CD14-positive monocyte (primary cell): ENCODE results near the gene CPT1C. TPM values are rescaled to one million over a fixed set of nuclear protein-coding genes. Genes with fewer than 3 reads are reported as not detected.

ENCODE experiments used
- DNase-seq, 3 donors: peaks; one replicate each; pipeline ENCODE4 v3.0.0-alpha.2; 2011 to 2022
- H2AFZ ChIP-seq: 2 replicates; pipeline ENCODE4 v1.6.0; 2012; ENCODE audit warnings: mild to moderate bottlenecking, low read depth, low read length, inconsistent platforms; ENCODE audit not compliant: insufficient read depth, poor library complexity, severe bottlenecking
- H3K27ac ChIP-seq, 2 donors: 1 replicate in 1 of 2; 2 replicates in 1 of 2; pipeline ENCODE4 v1.5.1; 2012 to 2013; ENCODE audit warnings: low read length in 2 of 2, control low read depth in 1 of 2, inconsistent platforms in 1 of 2, low read depth in 1 of 2, mild to moderate bottlenecking in 1 of 2
- H3K27me3 ChIP-seq, 2 donors: one replicate each; pipeline versions ENCODE4 v1.6.0 to v1.6.1; 2011 to 2013; ENCODE audit warnings: low read length in 2 of 2; ENCODE audit not compliant: control insufficient read depth in 2 of 2, insufficient read depth in 2 of 2
- H3K36me3 ChIP-seq, 2 donors: replicated peaks in 1 of 2; 1 replicate in 1 of 2; 2 replicates in 1 of 2; pipeline versions ENCODE4 v1.5.1 to v1.6.1; 2012 to 2013; ENCODE audit warnings: low read length in 2 of 2, control low read depth in 1 of 2, inconsistent platforms in 1 of 2, mild to moderate bottlenecking in 1 of 2; ENCODE audit not compliant: insufficient read depth in 2 of 2, control insufficient read depth in 1 of 2
- H3K4me1 ChIP-seq, 2 donors: 1 replicate in 1 of 2; 2 replicates in 1 of 2; pipeline versions ENCODE4 v1.5.1 to v1.6.1; 2012 to 2013; ENCODE audit warnings: low read length in 2 of 2, control low read depth in 1 of 2, inconsistent platforms in 1 of 2, mild to moderate bottlenecking in 1 of 2, moderate library complexity in 1 of 2; ENCODE audit not compliant: insufficient read depth in 2 of 2, control insufficient read depth in 1 of 2
- H3K4me2 ChIP-seq: replicated peaks from 2 replicates; pipeline ENCODE3; 2012; ENCODE audit warnings: low read length, moderate library complexity, mild to moderate bottlenecking; ENCODE audit not compliant: poor library complexity, severe bottlenecking; ENCODE audit errors: extremely low read depth
- H3K4me3 ChIP-seq, 3 experiments: fragments of 200-600 bp in 1 of 3; sonication (generic) in 1 of 3; replicated peaks in 1 of 3; 1 replicate in 2 of 3; 2 replicates in 1 of 3; pipeline ENCODE4 v1.5.1; 2011 to 2013; ENCODE audit warnings: low read length in 3 of 3, mild to moderate bottlenecking in 3 of 3, control low read depth in 2 of 3, low read depth in 2 of 3, inconsistent platforms in 1 of 3, moderate library complexity in 1 of 3
- H3K79me2 ChIP-seq: 2 replicates; pipeline ENCODE4 v1.6.0; 2012; ENCODE audit warnings: mild to moderate bottlenecking, control low read depth, inconsistent platforms, low read length, moderate library complexity; ENCODE audit not compliant: insufficient read depth
- H3K9ac ChIP-seq: 2 replicates; pipeline ENCODE4 v1.6.0; 2017; ENCODE audit warnings: low read length, mild to moderate bottlenecking; ENCODE audit not compliant: insufficient read depth, poor library complexity, severe bottlenecking
- H3K9me3 ChIP-seq, 2 donors: replicated peaks in 1 of 2; 1 replicate in 1 of 2; 2 replicates in 1 of 2; pipeline versions ENCODE4 v1.5.1 to v1.6.1; 2012 to 2013; ENCODE audit warnings: low read length in 2 of 2, control low read depth in 1 of 2; ENCODE audit not compliant: control insufficient read depth in 1 of 2, insufficient read depth in 1 of 2
- H4K20me1 ChIP-seq: 2 replicates; pipeline ENCODE4 v1.6.0; 2012; ENCODE audit warnings: mild to moderate bottlenecking, low read length, control low read depth, moderate library complexity; ENCODE audit not compliant: insufficient read depth
- H3K27ac Mint-ChIP-seq, 7 donors: one replicate each; pipeline ENCODE4 v1.8.0; 2020; ENCODE audit warnings: mild to moderate bottlenecking in 7 of 7, mixed read lengths in 7 of 7, moderate library complexity in 6 of 7, inconsistent platforms in 2 of 7
- H3K27me3 Mint-ChIP-seq, 3 donors: one replicate each; pipeline ENCODE4 v1.8.0; 2021 to 2022; ENCODE audit warnings: low read depth in 3 of 3, mild to moderate bottlenecking in 3 of 3, mixed read lengths in 3 of 3, moderate library complexity in 3 of 3, inconsistent platforms in 1 of 3
- H3K36me3 Mint-ChIP-seq, 2 donors: one replicate each; pipeline ENCODE4 v1.8.0; 2020; ENCODE audit warnings: mixed read lengths in 2 of 2, inconsistent platforms in 1 of 2, mild to moderate bottlenecking in 1 of 2
- H3K4me1 Mint-ChIP-seq: one replicate; pipeline ENCODE4 v1.8.0; 2020; ENCODE audit warnings: mild to moderate bottlenecking, mixed read lengths
- H3K4me3 Mint-ChIP-seq, 2 donors: one replicate each; pipeline ENCODE4 v1.8.0; 2020; ENCODE audit warnings: mild to moderate bottlenecking in 2 of 2, mixed read lengths in 2 of 2, moderate library complexity in 1 of 2
- H3K9me3 Mint-ChIP-seq, 7 donors: one replicate each; pipeline ENCODE4 v1.8.0; 2020 to 2022; ENCODE audit warnings: mixed read lengths in 7 of 7, mild to moderate bottlenecking in 6 of 7, moderate library complexity in 6 of 7, inconsistent platforms in 2 of 7
- CTCF ChIP-seq: fragments of 200-600 bp; IDR thresholded peaks from one replicate; pipeline ENCODE4 v1.8.0; 2022; ENCODE audit warnings: antibody characterized with exemption, mild to moderate bottlenecking
- WGBS: methylation state at CpG from one replicate; pipeline ENCODE4 v1.1.5; 2013; ENCODE audit warnings: missing lambda C conversion rate; ENCODE audit not compliant: insufficient coverage; 5-methylcytosine and 5-hydroxymethylcytosine counted together
- intact Hi-C, 2 donors: fragments of 100-400 bp; cut with micrococcal nuclease; formaldehyde crosslinking; loops; one replicate each; pipeline versions ENCODE4 v1.15.0 to v1.15.1; 2023
- polyA plus RNA-seq, 3 donors: library from polyadenylated mRNA; depleted of rRNA in 1 of 3; unstranded in 2 of 3; stranded (reverse) in 1 of 3; fragments of 300-500 nt in 2 of 3; fragments of >200 nt in 1 of 3; fragmentation: Illumina TruSeq in 2 of 3; gene quantifications; 1 replicate in 2 of 3; 2 replicates in 1 of 3; pipeline ENCODE4 v1.2.3, GENCODE V29; 2012 to 2021

The CPT1C gene
- polyA plus RNA-seq, 3 donors, result not detected

DNA sequence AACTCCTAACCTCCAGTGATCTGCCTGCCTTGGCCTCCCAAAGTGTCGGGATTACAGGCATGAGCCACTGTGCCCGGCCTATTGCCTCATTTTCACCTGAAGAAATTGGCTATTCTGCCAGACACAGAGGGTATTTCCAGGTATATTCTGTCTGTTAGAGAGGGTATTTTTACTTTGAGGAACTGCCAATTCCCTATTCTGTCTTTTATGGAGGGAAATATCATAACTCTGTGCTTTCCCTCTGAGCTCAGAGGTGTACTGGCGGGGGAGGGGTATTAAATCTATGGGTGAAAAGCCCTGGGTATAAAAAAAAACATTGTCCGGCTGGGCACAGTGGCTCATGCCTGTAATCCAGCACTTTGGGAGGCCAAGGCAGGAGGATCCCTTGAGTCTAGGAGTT, 47.4 kb downstream of the CPT1C start:
- no peaks in the 10 kb centered on the region for H3K27me3 ChIP-seq
- H3K27ac ChIP-seq, result no peak overlapping the region
- no peaks in the 10 kb centered on the region for H3K79me2 ChIP-seq
- H3K4me2 ChIP-seq, result no peak overlapping the region
- H3K36me3 Mint-ChIP-seq, result no peaks in the 10 kb centered on the region
- intact Hi-C loops, result no loop called here
- peak in 1 of 3 donors; percentile 22 for DNase-seq
- H3K4me3 ChIP-seq, result no peak overlapping the region
- peaks cover 3 to 6% of the 10 kb centered on the region in 2 donors for H3K4me1 ChIP-seq
- TF ChIP-seq CTCF, result no peak
- H3K9ac ChIP-seq, result no peak overlapping the region
- peaks cover 1 to 2% (median 2%) of the 10 kb centered on the region in 3 donors for H3K27me3 Mint-ChIP-seq
- no peak overlapping the region for H3K27ac Mint-ChIP-seq
- 89% methylated on average over 2 of the region's 4 CpGs for WGBS
- H3K4me1 Mint-ChIP-seq, result peaks cover 11% of the 10 kb centered on the region
- no peak overlapping the region for H3K4me3 Mint-ChIP-seq
- H4K20me1 ChIP-seq, result no peaks in the 10 kb centered on the region
- H2AFZ ChIP-seq, result no peak overlapping the region
- H3K9me3 Mint-ChIP-seq, result peaks cover 0 to 8% (median 0%) of the 10 kb centered on the region in 7 donors
- no peaks in the 10 kb centered on the region for H3K36me3 ChIP-seq
- no peaks in the 10 kb centered on the region for H3K9me3 ChIP-seq

DNA sequence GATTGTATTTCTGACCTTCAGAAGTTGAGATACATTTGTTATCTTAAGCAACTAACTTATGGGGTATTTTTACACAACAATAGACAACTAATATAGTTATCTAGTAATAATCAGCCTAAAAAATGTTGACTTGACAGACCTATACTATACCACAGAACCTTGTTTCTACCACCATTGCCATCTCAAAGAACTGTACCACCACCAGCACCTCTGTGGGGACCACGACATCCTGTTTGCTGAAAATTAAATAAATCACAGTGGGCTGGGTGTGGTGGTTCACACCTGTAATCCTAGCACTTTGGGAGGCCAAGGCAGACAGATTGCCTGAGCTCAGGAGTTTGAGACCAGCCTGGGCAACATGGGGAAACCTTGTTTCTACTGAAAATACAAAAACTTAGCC, 48.2 kb downstream of the CPT1C start:
- intact Hi-C loops, result no loop called here
- Mint-ChIP-seq H3K36me3 (no peaks in the 10 kb centered on the region), H3K27me3 (peaks cover 0 to 2% (median 2%) of the 10 kb centered on the region in 3 donors), H3K4me3 (no peak overlapping the region), H3K4me1 (peaks cover 11% of the 10 kb centered on the region), H3K9me3 (peaks cover 0 to 15% (median 0%) of the 10 kb centered on the region in 7 donors), H3K27ac (peak overlapping the region in 1 of 7 donors; percentile 64)
- H3K4me1 ChIP-seq, result peaks cover 3 to 6% of the 10 kb centered on the region in 2 donors
- no peaks in the 10 kb centered on the region for H3K27me3 ChIP-seq
- no peak for DNase-seq
- H3K9me3 ChIP-seq, result no peaks in the 10 kb centered on the region
- H3K9ac ChIP-seq, result no peak overlapping the region
- H3K27ac ChIP-seq, result no peak overlapping the region
- H3K36me3 ChIP-seq, result no peaks in the 10 kb centered on the region
- no CpG with 5 or more reads among the region's 1 CpG for WGBS
- TF ChIP-seq CTCF, result no peak
- no peaks in the 10 kb centered on the region for H4K20me1 ChIP-seq
- H3K79me2 ChIP-seq, result no peaks in the 10 kb centered on the region
- H2AFZ ChIP-seq, result no peak overlapping the region
- no peak overlapping the region for H3K4me2 ChIP-seq
- no peak overlapping the region for H3K4me3 ChIP-seq
